H1 (cell line): ENCODE measurements around the gene PRKN.

Source experiments
- CBX8 ChIP-seq: fragments of 300-800, 300-1000 bp; sonication (generic); IDR thresholded peaks from 2 replicates; pipeline ENCODE4 v1.7.1; 2016; ENCODE audit warnings: low read depth, low read length, borderline replicate concordance
- CHD2 ChIP-seq: IDR thresholded peaks from 2 replicates; pipeline ENCODE4 v1.6.1; 2012; ENCODE audit warnings: low read length, improper control_type of control experiment
- EP300 ChIP-seq, 2 experiments: IDR thresholded peaks; 1 replicate in 1 of 2; 2 replicates in 1 of 2; pipeline ENCODE4 v1.6.1; 2011 to 2012; ENCODE audit warnings: low read depth in 2 of 2, low read length in 2 of 2, mild to moderate bottlenecking in 2 of 2, borderline replicate concordance in 1 of 2, inconsistent platforms in 1 of 2, moderate library complexity in 1 of 2
- GABPA ChIP-seq: IDR thresholded peaks from 2 replicates; pipeline ENCODE4 v1.6.1; 2011; ENCODE audit warnings: mild to moderate bottlenecking, low read length, moderate library complexity, borderline replicate concordance; ENCODE audit not compliant: insufficient read depth
- JUND ChIP-seq: IDR thresholded peaks from 2 replicates; pipeline ENCODE4 v1.6.1; 2011; ENCODE audit warnings: mild to moderate bottlenecking, improper control_type of control experiment, low read length
- SP1 ChIP-seq: IDR thresholded peaks from 2 replicates; pipeline ENCODE4 v1.6.1; 2011; ENCODE audit warnings: low read depth, low read length
- TEAD4 ChIP-seq: IDR thresholded peaks from 2 replicates; pipeline ENCODE4 v1.6.1; 2012; ENCODE audit warnings: low read depth, low read length, inconsistent platforms, mixed read lengths
- TF ChIP-seq, protein P1 (sequence below), 3 experiments: IDR thresholded peaks; 1 replicate in 2 of 3; 2 replicates in 1 of 3; pipeline versions ENCODE4 v1.5.1 to v1.6.1; 2011; ENCODE audit warnings: low read length in 3 of 3, mild to moderate bottlenecking in 3 of 3, inconsistent platforms in 2 of 3, low read depth in 1 of 3, moderate library complexity in 1 of 3; ENCODE audit not compliant: insufficient read depth in 1 of 3; ENCODE audit errors: control extremely low read depth in 1 of 3

DNA sequence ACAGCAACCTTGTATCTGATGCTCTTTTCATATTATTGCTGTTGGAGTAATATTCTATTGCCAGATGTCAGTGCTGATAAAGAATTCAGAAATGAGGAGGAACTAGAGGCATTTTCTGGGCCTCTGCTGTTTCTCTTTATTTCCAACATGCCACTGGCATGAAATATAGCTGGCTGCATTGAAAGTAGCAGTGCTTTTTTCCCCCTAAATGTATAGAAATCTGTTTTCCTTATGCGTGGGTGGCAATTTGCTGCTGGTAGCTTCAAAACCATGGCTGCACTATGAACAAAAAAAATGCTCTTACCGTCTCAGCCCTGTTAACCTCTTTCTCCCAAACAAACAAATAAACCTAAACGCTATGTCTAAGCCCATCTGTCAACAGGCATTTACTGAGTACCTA is 1011.4 kb downstream of the PRKN start:
- TF ChIP-seq EP300 (IDR thresholded peaks at IDR 0.05; ENCODE audit: borderline replicate concordance in 1 of 2, low read depth in 2 of 2, low read length in 2 of 2) = no peak
- no peak for TF ChIP-seq CBX8
- TF ChIP-seq SP1 = no peak
- TF ChIP-seq, protein P1, sequence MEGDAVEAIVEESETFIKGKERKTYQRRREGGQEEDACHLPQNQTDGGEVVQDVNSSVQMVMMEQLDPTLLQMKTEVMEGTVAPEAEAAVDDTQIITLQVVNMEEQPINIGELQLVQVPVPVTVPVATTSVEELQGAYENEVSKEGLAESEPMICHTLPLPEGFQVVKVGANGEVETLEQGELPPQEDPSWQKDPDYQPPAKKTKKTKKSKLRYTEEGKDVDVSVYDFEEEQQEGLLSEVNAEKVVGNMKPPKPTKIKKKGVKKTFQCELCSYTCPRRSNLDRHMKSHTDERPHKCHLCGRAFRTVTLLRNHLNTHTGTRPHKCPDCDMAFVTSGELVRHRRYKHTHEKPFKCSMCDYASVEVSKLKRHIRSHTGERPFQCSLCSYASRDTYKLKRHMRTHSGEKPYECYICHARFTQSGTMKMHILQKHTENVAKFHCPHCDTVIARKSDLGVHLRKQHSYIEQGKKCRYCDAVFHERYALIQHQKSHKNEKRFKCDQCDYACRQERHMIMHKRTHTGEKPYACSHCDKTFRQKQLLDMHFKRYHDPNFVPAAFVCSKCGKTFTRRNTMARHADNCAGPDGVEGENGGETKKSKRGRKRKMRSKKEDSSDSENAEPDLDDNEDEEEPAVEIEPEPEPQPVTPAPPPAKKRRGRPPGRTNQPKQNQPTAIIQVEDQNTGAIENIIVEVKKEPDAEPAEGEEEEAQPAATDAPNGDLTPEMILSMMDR (IDR thresholded peaks at IDR 0.05; ENCODE audit: control extremely low read depth in 1 of 3, insufficient read depth in 1 of 3, low read depth in 1 of 3, low read length in 3 of 3) = no peak
- TF ChIP-seq GABPA = no peak
- TF ChIP-seq CHD2 = no peak
- TF ChIP-seq JUND = no peak
- no peak for TF ChIP-seq TEAD4
